SK-N-DZ (cell line): ENCODE data around the gene AGAP4. TPM values are rescaled to one million over a fixed set of nuclear protein-coding genes. Genes with fewer than 3 reads are reported as not detected.
"Not testable (repeated sequence)": the region's sequence is repeated elsewhere in the genome, so short reads cannot be mapped to it uniquely, and the experiment has no call there.

Experiments used
- DNase-seq: peaks from one replicate; pipeline ENCODE4 v3.0.0-alpha.2; 2015; ENCODE audit warnings: low spot score
- polyA plus RNA-seq, 2 experiments: library from polyadenylated mRNA; depleted of rRNA; stranded (reverse); fragments of >200 nt; gene quantifications; 2 replicates each; pipeline ENCODE4 v1.2.3, GENCODE V29; 2014

AGAP4 gene
- polyA plus RNA-seq (2014; cell fraction: cytosol; rRNA removed), result 11.3 and 16.8 TPM in 2 replicates
- 55.3 and 67.9 TPM in 2 replicates for polyA plus RNA-seq (2014; cell fraction: nucleus; rRNA removed)

- DNase-seq, result not testable (repeated sequence)
Measured at GRCh38 chr10:45847400-45847799, at the start of gene AGAP4. TSS of gene AGAP4 (minus strand) at chr10:45847500. CDS start at chr10:45847347, 153 bp downstream.

DNA sequence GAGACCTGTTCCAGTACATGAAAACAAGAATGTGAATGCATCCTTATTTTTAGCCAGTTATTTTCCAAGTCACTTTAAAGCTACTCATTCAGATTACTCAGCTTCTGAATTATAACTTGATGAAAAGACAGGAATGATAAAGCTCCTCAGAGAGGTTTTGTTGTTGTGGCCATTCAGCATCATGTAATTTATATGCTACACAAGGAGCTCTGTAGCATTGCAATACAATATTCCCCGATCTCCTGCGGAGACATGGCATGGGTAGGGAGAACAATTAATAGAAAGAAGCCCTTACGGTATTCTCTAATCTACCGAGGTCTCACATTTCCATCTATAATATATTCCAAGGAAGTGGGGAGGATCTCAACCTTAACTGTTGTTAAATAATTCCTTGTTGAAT, 43.4 kb upstream of the AGAP4 start:
- not testable (repeated sequence) for DNase-seq

DNA sequence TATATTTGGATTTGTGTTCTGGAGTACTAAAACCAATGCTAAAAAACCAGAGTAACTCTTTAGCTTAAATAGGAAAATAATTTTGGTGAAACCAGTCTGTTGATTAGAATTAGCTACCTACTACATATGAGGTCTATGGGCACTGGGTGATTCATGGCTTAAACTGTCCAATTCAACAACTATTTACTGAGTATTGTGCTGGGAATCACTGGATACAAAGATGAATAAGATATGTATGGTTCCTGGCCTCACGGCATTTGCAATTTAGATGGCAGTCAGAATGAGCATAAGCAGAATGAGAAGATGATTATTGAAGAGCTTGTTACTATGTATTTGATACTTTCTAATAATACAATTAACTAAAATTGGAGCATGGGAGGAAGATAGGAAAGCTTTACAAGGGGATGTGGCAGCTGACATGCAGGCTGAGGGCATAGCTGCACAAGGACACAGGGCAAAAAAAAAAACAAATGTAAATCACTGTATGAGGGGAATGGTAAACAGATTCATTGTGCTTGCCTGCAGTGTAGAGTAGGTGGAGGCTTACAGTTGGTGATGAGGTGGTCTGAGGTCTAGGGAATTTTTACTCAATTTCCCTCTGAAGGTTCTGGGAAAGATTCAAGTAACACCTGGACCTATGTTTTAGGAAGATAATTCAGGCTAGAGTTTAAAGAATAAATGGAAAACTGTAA, 42.4 kb upstream of the AGAP4 start:
- not testable (repeated sequence) for DNase-seq

- peak; percentile 38 for DNase-seq
Measured at GRCh38 chr10:45882880-45883279, 35.6 kb upstream of the AGAP4 start.

DNA sequence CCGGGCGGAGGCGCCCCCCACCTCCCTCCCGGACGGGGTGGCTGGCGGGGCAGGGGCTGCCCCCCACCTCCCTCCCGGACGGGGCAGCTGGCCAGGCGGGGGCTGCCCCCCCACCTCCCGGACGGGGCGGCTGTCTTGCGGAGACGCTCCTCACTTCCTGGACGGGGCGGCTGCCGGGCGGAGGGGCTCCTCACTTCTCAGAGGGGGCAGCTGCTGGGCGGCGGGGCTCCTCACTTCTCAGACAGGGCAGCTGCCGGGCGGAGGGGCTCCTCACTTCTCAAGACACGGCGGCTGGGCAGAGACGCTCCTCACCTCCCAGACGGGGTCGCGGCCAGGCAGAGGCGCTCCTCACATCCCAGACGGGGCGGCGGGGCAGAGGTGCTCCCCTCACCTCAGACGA, 18.1 kb upstream of the AGAP4 start:
- DNase-seq, result not testable (repeated sequence)

GRCh38 chr10:45864264-45864663, 17.0 kb upstream of the AGAP4 start:
- DNase-seq, result not testable (repeated sequence)

DNA sequence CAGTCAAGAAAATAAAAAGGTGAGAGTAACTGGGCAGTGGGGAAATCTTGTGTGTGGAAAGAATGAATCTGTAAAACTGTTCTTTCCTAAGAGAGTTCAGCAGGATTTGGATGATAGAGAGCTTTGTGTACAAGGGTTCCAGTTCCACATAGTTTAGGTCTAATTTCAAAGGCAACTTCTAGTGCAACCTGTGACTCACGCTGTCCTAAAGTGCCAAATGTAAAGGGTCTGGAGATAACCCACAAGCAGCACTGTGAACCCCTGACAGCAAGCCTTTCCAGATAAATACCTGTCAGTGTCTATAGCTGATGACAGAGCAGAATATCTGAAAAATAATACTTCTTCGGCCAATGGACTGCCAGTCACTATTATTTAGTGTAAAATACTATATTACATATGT, 16.3 kb upstream of the AGAP4 start:
- not testable (repeated sequence) for DNase-seq

DNA sequence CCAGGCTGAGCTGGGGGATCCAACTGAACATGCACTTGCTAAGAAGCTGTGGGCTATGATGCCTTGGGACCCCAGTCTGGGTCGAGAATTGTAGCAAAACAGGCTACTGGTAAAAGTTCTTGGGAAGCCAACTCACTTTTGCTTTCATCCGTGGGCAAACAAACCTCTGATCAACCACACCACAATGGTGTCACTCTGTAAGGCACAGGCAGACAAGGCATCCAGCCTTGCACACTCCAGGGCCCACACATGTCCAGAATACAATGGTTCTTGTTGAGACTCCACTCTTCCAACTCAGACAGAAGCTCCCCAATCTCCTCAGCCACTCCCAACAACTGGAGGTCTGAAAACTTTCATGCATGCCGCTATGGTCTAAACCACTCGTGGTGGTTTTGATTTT, 10.6 kb upstream of the AGAP4 start:
- DNase-seq, result not testable (repeated sequence)

- DNase-seq, result not testable (repeated sequence)
Measured at GRCh38 chr10:45848467-45848866, 1.2 kb upstream of the AGAP4 start.

- DNase-seq, result not testable (repeated sequence)
Measured at GRCh38 chr10:45822918-45823317, 24.4 kb downstream of the AGAP4 start.

GRCh38 chr10:45820107-45820830, 27.0 kb downstream of the AGAP4 start:
- not testable (repeated sequence) for DNase-seq

- DNase-seq, result no peak
Measured at GRCh38 chr10:45819552-45819951, 27.7 kb downstream of the AGAP4 start.

GRCh38 chr10:45817912-45818311, 29.4 kb downstream of the AGAP4 start:
- no peak for DNase-seq

- DNase-seq, result no peak
Measured at GRCh38 chr10:45817130-45817859, 30.0 kb downstream of the AGAP4 start.

DNA sequence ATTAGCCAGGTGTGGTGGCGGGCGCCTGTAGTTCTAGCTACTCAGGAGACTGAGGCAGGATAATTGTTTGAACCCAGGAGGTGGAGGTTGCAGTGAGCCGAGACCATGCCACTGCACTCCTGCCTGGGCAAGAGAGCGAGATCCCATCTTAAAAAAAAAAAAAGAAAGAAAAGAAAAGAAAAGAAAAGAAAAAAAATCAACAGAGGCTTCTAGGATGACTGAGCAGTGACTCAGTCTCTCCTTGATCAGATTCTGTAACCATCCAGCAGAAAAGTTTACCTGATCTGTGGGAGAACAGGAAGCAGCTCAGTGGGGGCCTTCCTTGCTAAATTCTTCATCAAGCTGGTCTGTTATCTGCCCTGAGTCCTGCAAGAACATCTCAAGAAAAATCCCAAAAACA, 33.2 kb downstream of the AGAP4 start:
- DNase-seq, result not testable (repeated sequence)

- not testable (repeated sequence) for DNase-seq
Measured at GRCh38 chr10:45812959-45813358, 34.3 kb downstream of the AGAP4 start.

GRCh38 chr10:45811075-45811474, 36.2 kb downstream of the AGAP4 start:
- DNase-seq, result no peak

- DNase-seq, result peak; percentile 32
Measured at GRCh38 chr10:45809837-45810236, 37.5 kb downstream of the AGAP4 start.

DNA sequence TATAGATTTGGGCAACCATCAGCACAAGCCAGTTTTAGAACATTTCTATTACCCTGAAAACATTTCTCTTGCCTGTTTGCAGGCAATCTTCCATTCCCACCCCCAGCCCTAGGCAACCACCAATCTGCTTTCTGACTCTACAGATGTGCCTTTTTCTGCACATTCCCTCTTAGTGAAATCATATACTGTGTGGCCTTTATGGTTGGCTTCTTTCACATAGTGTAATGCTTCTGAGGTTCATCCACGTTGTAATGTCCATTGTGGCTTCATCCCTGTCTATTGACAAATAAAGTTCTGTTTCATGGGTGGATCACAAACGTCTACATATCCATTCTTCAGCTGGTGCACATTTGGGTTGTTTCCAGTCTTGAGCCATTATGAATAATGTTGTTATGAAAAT, 42.3 kb downstream of the AGAP4 start:
- not testable (repeated sequence) for DNase-seq

- DNase-seq, result not testable (repeated sequence)
Measured at GRCh38 chr10:45803060-45804010, 44.0 kb downstream of the AGAP4 start.

DNA sequence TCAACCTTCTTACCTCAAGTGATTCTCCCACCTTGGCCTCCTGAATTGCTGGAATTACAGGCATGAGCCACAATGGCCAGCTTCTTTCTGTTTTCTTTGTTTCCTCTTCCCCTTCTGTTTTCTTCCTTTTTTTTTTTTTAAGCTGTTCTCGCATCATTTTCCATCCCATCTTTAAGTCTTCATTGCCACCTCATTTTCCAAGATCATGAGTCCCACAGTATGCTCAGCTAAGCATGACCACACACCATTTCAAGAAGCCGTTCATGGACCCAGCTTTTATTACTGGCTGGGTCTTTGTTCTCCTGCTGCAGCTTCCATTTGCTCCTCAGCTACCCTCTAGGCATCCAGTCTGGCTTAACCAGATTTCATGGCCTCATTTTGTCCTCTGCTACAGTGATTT, 52.5 kb downstream of the AGAP4 start:
- not testable (repeated sequence) for DNase-seq
